ENCODE results near the gene KRT34.
"Not testable (repeated sequence)": the region's sequence is repeated elsewhere in the genome, so short reads cannot be mapped to it uniquely, and the experiment has no call there.

The KRT34 gene

GRCh38 chr17:41381943-41382342 lies at the start of gene KRT34:
Gene KRT34, minus strand, starts transcription at chr17:41382306. Its CDS starts 60 bp downstream, at chr17:41382246.
- not testable (repeated sequence) for DNase-seq

GRCh38 chr17:41430376-41430775 lies 48.3 kb upstream of the KRT34 start:
- DNase-seq, result not testable (repeated sequence)

- DNase-seq, result no peak
Measured at GRCh38 chr17:41429667-41430066, 47.6 kb upstream of the KRT34 start.

- DNase-seq, result no peak
Measured at GRCh38 chr17:41428591-41429291, 46.6 kb upstream of the KRT34 start.

- DNase-seq, result no peak
Measured at GRCh38 chr17:41424111-41424635, 42.1 kb upstream of the KRT34 start, which contains the start of gene KRT37. Gene KRT37, minus strand, starts transcription at chr17:41424585. Its CDS starts 62 bp downstream, at chr17:41424523.

- not testable (repeated sequence) for DNase-seq
Measured at GRCh38 chr17:41422586-41422985, 40.5 kb upstream of the KRT34 start.

GRCh38 chr17:41421617-41422016 lies 39.5 kb upstream of the KRT34 start:
- no peak for DNase-seq

GRCh38 chr17:41421116-41421515 lies 39.0 kb upstream of the KRT34 start:
- no peak for DNase-seq

GRCh38 chr17:41420134-41420533 lies 38.0 kb upstream of the KRT34 start:
- DNase-seq, result no peak

GRCh38 chr17:41419716-41420115 lies 37.6 kb upstream of the KRT34 start:
- no peak for DNase-seq

- no peak for DNase-seq
Measured at GRCh38 chr17:41418116-41418860, 36.2 kb upstream of the KRT34 start.

GRCh38 chr17:41417576-41418015 lies 35.5 kb upstream of the KRT34 start:
- no peak for DNase-seq

- DNase-seq, result no peak
Measured at GRCh38 chr17:41417127-41417526, 35.0 kb upstream of the KRT34 start.

GRCh38 chr17:41416479-41416878 lies 34.4 kb upstream of the KRT34 start:
- DNase-seq, result no peak

GRCh38 chr17:41415833-41416335 lies 33.8 kb upstream of the KRT34 start:
- no peak for DNase-seq

- no peak for DNase-seq
Measured at GRCh38 chr17:41415411-41415810, 33.3 kb upstream of the KRT34 start.

- no peak for DNase-seq
Measured at GRCh38 chr17:41413982-41414381, 31.9 kb upstream of the KRT34 start.

- DNase-seq, result no peak
Measured at GRCh38 chr17:41413353-41413957, 31.3 kb upstream of the KRT34 start.

- DNase-seq, result no peak
Measured at GRCh38 chr17:41411072-41411840, 29.1 kb upstream of the KRT34 start.

- DNase-seq, result no peak
Measured at GRCh38 chr17:41407226-41407625, 25.1 kb upstream of the KRT34 start.

- no peak for DNase-seq
Measured at GRCh38 chr17:41406205-41406604, 24.1 kb upstream of the KRT34 start.

GRCh38 chr17:41404024-41404671 lies 22.0 kb upstream of the KRT34 start:
- DNase-seq, result no peak

Data from right forelimb (tissue), 1 donor.